Measurements from ENCODE around the gene HSPB7. TPM values are rescaled to one million over a fixed set of nuclear protein-coding genes. Genes with fewer than 3 reads are reported as not detected.

Gene HSPB7
- total and polyA plus RNA-seq, 10 donors, result 0.60 to 8.1 (median 2.4) TPM

GRCh38 chr1:15998929-15999328, 18.9 kb downstream of the HSPB7 start:
- Histone ChIP-seq H3K27me3 (replicated peaks in 1 of 7) (no peaks in the 10 kb centered on the region), H3K27ac (no peak overlapping the region), H3K4me3 (no peak overlapping the region), H3K4me1 (no peaks in the 10 kb centered on the region), H3K36me3 (no peaks in the 10 kb centered on the region), H3K9me3 (no peaks in the 10 kb centered on the region)
- TF ChIP-seq CTCF (IDR thresholded peaks at IDR 0.05 in 8 of 11, conservative IDR thresholded peaks at IDR 0.05 in 3 of 11) (no peak), POLR2AphosphoS5 (IDR thresholded peaks at IDR 0.05) (no peak), POLR2A (IDR thresholded peaks at IDR 0.05) (no peak)
- intact Hi-C loops (cut with DNase I; ENCODE audit: low total_unique reads), result loop anchor here (5.0 kb wide), 1 partner anchor 207 kb away; no protein-coding TSS in a partner anchor
- 87 to 95% (median 92%) methylated on average over 11 of the region's 11 CpGs for WGBS, 5 donors
- peak; percentile 47 for DNase-seq

GRCh38 chr1:15997637-15998280, 20.1 kb downstream of the HSPB7 start:
- no peak for TF ChIP-seq POLR2AphosphoS5 (IDR thresholded peaks at IDR 0.05)
- no peak for TF ChIP-seq POLR2A (IDR thresholded peaks at IDR 0.05)
- no peak for TF ChIP-seq CTCF (IDR thresholded peaks at IDR 0.05 in 8 of 11, conservative IDR thresholded peaks at IDR 0.05 in 3 of 11)
- Histone ChIP-seq H3K9me3 (no peaks in the 10 kb centered on the region), H3K4me1 (no peaks in the 10 kb centered on the region), H3K4me3 (no peak overlapping the region), H3K27ac (no peak overlapping the region), H3K27me3 (replicated peaks in 1 of 7) (no peaks in the 10 kb centered on the region), H3K36me3 (no peaks in the 10 kb centered on the region)
- peak; percentile 28 for DNase-seq
- intact Hi-C loops (cut with DNase I; ENCODE audit: low total_unique reads), result loop anchor here (5.0 kb wide), 1 partner anchor 205 kb away; no protein-coding TSS in a partner anchor
- WGBS, 5 donors, result 81 to 92% (median 89%) methylated on average over 9 of the region's 9 CpGs

GRCh38 chr1:15997076-15997585, 20.7 kb downstream of the HSPB7 start:
- Histone ChIP-seq H3K4me3 (no peak overlapping the region), H3K27ac (no peak overlapping the region), H3K27me3 (replicated peaks in 1 of 7) (no peaks in the 10 kb centered on the region), H3K9me3 (no peaks in the 10 kb centered on the region), H3K4me1 (no peaks in the 10 kb centered on the region), H3K36me3 (no peaks in the 10 kb centered on the region)
- 79 to 84% (median 83%) methylated on average over 7 to 9 of the region's 9 CpGs for WGBS, 5 donors
- intact Hi-C loops (cut with DNase I; ENCODE audit: low total_unique reads), result loop anchor here (5.0 kb wide), 1 partner anchor 205 kb away; no protein-coding TSS in a partner anchor
- no peak for TF ChIP-seq POLR2A (IDR thresholded peaks at IDR 0.05)
- TF ChIP-seq CTCF (IDR thresholded peaks at IDR 0.05 in 8 of 11, conservative IDR thresholded peaks at IDR 0.05 in 3 of 11), result no peak
- no peak for TF ChIP-seq POLR2AphosphoS5 (IDR thresholded peaks at IDR 0.05)
- DNase-seq, result peak; percentile 63

GRCh38 chr1:15994590-15995351, 23.1 kb downstream of the HSPB7 start:
- intact Hi-C loops (cut with DNase I; ENCODE audit: low total_unique reads), result loop anchor here (5.0 kb wide), 1 partner anchor 202 kb away; no protein-coding TSS in a partner anchor
- no peaks in the 10 kb centered on the region for H3K27me3 ChIP-seq (replicated peaks in 1 of 7)
- no peak overlapping the region for H3K4me3 ChIP-seq
- WGBS, 5 donors, result 62 to 82% (median 72%) methylated on average over 7 to 11 of the region's 11 CpGs
- H3K9me3 ChIP-seq, result no peaks in the 10 kb centered on the region
- TF ChIP-seq POLR2A (IDR thresholded peaks at IDR 0.05) (no peak), CTCF (IDR thresholded peaks at IDR 0.05 in 8 of 11, conservative IDR thresholded peaks at IDR 0.05 in 3 of 11) (peak; percentile 64 to 95 (median 83)), POLR2AphosphoS5 (IDR thresholded peaks at IDR 0.05) (peak; percentile 37 to 64 (median 49))
- H3K4me1 ChIP-seq, result no peaks in the 10 kb centered on the region
- no peaks in the 10 kb centered on the region for H3K36me3 ChIP-seq
- no peak overlapping the region for H3K27ac ChIP-seq
- DNase-seq, result peak; percentile 86

All from spleen (tissue), 11 donors.